H1 (cell line): ENCODE data around the gene MYL2. TPM values are rescaled to one million over a fixed set of nuclear protein-coding genes. Genes with fewer than 3 reads are reported as not detected.

ENCODE experiments used
- CTCF ChIA-PET: fragments of 300-600 bp; sonication (Branson Sonifier 250); formaldehyde crosslinking; loops from one replicate; lab custom pipeline; 2021; ENCODE audit not compliant: partially characterized antibody; lab: Charles Lee
- POLR2A ChIA-PET: fragments of 300-600 bp; sonication (Branson Sonifier 250); formaldehyde crosslinking; loops from one replicate; lab custom pipeline; 2021; ENCODE audit warnings: inconsistent platforms; ENCODE audit not compliant: partially characterized antibody; lab: Charles Lee
- DNase-seq, 2 experiments: peaks; one replicate each; pipeline versions ENCODE4 v3.0.0 to v3.0.0-alpha.2; 2010 to 2022; ENCODE audit warnings: low spot score in 2 of 2, low read depth in 1 of 2, mixed read lengths in 1 of 2
- FAIRE-seq: peaks from 2 replicates; lab custom pipeline; 2011; peaks lifted over from hg19 to GRCh38; lab: Jason Lieb, UNC
- H2AFZ ChIP-seq: 2 replicates; pipeline ENCODE4 v1.8.1; 2012; ENCODE audit warnings: low read length, inconsistent platforms
- H2AK5ac ChIP-seq: 2 replicates; pipeline ENCODE4 v1.6.1; 2013; ENCODE audit warnings: low read depth, low read length
- H2BK120ac ChIP-seq: replicated peaks from 2 replicates; pipeline ENCODE3; 2013; ENCODE audit warnings: low read depth, low read length, inconsistent platforms
- H2BK12ac ChIP-seq: 2 replicates; pipeline ENCODE4 v1.6.1; 2013; ENCODE audit warnings: low read depth, low read length
- H2BK15ac ChIP-seq: 2 replicates; pipeline ENCODE4 v1.6.1; 2013; ENCODE audit warnings: low read length
- H2BK20ac ChIP-seq: 2 replicates; pipeline ENCODE4 v1.6.1; 2013; ENCODE audit warnings: low read length
- H2BK5ac ChIP-seq: 2 replicates; pipeline ENCODE4 v1.6.1; 2013; ENCODE audit warnings: low read depth, low read length
- H3K14ac ChIP-seq: 2 replicates; pipeline ENCODE4 v1.6.1; 2013; ENCODE audit warnings: inconsistent platforms; ENCODE audit not compliant: insufficient read length
- H3K18ac ChIP-seq: 2 replicates; pipeline ENCODE4 v1.6.1; 2013; ENCODE audit warnings: low read length; ENCODE audit errors: extremely low read depth
- H3K23ac ChIP-seq: 2 replicates; pipeline ENCODE4 v1.6.1; 2013; ENCODE audit warnings: inconsistent platforms; ENCODE audit not compliant: insufficient read length
- H3K23me2 ChIP-seq: 2 replicates; pipeline ENCODE4 v1.6.1; 2013; ENCODE audit warnings: low read depth, low read length
- H3K27ac ChIP-seq: 2 replicates; pipeline ENCODE4 v1.6.1; 2011; ENCODE audit warnings: low read depth, low read length, inconsistent platforms
- H3K27me3 ChIP-seq, 4 experiments: replicated peaks in 1 of 4; 1 replicate in 1 of 4; 2 replicates in 3 of 4; pipeline versions ENCODE4 v1.6.1 to v1.8.1; 2011 to 2013; ENCODE audit warnings: low read length in 3 of 4, mild to moderate bottlenecking in 3 of 4, inconsistent platforms in 2 of 4, mixed read lengths in 2 of 4, moderate library complexity in 1 of 4; ENCODE audit not compliant: control insufficient read depth in 3 of 4, insufficient read depth in 3 of 4; ENCODE audit errors: extremely low read depth in 1 of 4
- H3K36me3 ChIP-seq, 4 experiments: 2 replicates each; pipeline versions ENCODE4 v1.6.1 to v1.8.1; 2011 to 2013; ENCODE audit warnings: mild to moderate bottlenecking in 4 of 4, low read length in 3 of 4, moderate library complexity in 2 of 4, control low read depth in 1 of 4, inconsistent platforms in 1 of 4; ENCODE audit not compliant: insufficient read depth in 4 of 4, control insufficient read depth in 2 of 4
- H3K4ac ChIP-seq: replicated peaks from 2 replicates; pipeline ENCODE3; 2013; ENCODE audit warnings: low read length, low read depth, mixed read lengths, inconsistent platforms; ENCODE audit not compliant: insufficient read length
- H3K4me1 ChIP-seq, 4 experiments: replicated peaks in 1 of 4; 1 replicate in 1 of 4; 2 replicates in 3 of 4; pipeline versions ENCODE4 v1.6.1 to v1.8.1; 2011 to 2013; ENCODE audit warnings: low read length in 3 of 4, inconsistent platforms in 2 of 4, mixed read lengths in 1 of 4; ENCODE audit not compliant: insufficient read depth in 4 of 4, control insufficient read depth in 3 of 4
- H3K4me2 ChIP-seq, 2 experiments: 2 replicates each; pipeline versions ENCODE4 v1.6.1 to v1.8.1; 2011 to 2013; ENCODE audit warnings: low read depth in 2 of 2, low read length in 2 of 2, control low read depth in 1 of 2, inconsistent platforms in 1 of 2, mild to moderate bottlenecking in 1 of 2; ENCODE audit not compliant: insufficient read depth in 1 of 2
- H3K4me3 ChIP-seq, 4 experiments: fragments of 200-600, 300-600 bp in 1 of 4; sonication (generic), shearing (Covaris generic), sonication (Bioruptor Twin) in 1 of 4; 2 replicates each; pipeline versions ENCODE4 v1.5.1 to v1.8.1; 2011 to 2016; ENCODE audit warnings: low read length in 4 of 4, low read depth in 3 of 4, control low read depth in 2 of 4, inconsistent platforms in 2 of 4, mild to moderate bottlenecking in 2 of 4, mixed read lengths in 1 of 4, moderate library complexity in 1 of 4; ENCODE audit not compliant: insufficient read depth in 2 of 4; ENCODE audit errors: extremely low read depth in 1 of 4
- H3K56ac ChIP-seq: replicated peaks from 2 replicates; pipeline ENCODE3; 2013; ENCODE audit warnings: low read depth, mild to moderate bottlenecking, mixed read lengths, low read length, inconsistent platforms; ENCODE audit not compliant: insufficient read length
- H3K79me1 ChIP-seq: 2 replicates; pipeline ENCODE4 v1.6.1; 2013; ENCODE audit warnings: low read depth, low read length, control low read depth
- H3K79me2 ChIP-seq, 2 experiments: 2 replicates each; pipeline versions ENCODE4 v1.6.1 to v1.8.1; 2012 to 2013; ENCODE audit warnings: low read length in 2 of 2, mild to moderate bottlenecking in 2 of 2, inconsistent platforms in 1 of 2; ENCODE audit not compliant: insufficient read depth in 2 of 2, control insufficient read depth in 1 of 2
- H3K9ac ChIP-seq, 4 experiments: replicated peaks in 1 of 4; 1 replicate in 1 of 4; 2 replicates in 3 of 4; pipeline versions ENCODE4 v1.6.1 to v1.8.1; 2011 to 2013; ENCODE audit warnings: low read depth in 3 of 4, low read length in 3 of 4, control low read depth in 2 of 4, mild to moderate bottlenecking in 2 of 4, moderate library complexity in 2 of 4, inconsistent platforms in 1 of 4; ENCODE audit errors: extremely low read depth in 1 of 4
- H3K9me3 ChIP-seq, 2 experiments: 2 replicates each; pipeline versions ENCODE4 v1.6.1 to v1.8.1; 2012 to 2013; ENCODE audit warnings: mild to moderate bottlenecking in 2 of 2, moderate library complexity in 2 of 2, control low read depth in 1 of 2, inconsistent platforms in 1 of 2, low read depth in 1 of 2, low read length in 1 of 2, mixed read lengths in 1 of 2; ENCODE audit not compliant: insufficient read depth in 2 of 2
- H4K20me1 ChIP-seq, 2 experiments: replicated peaks in 1 of 2; 2 replicates each; pipeline versions ENCODE3 to v1.8.1; 2011 to 2013; ENCODE audit warnings: inconsistent platforms in 2 of 2, low read length in 2 of 2, mild to moderate bottlenecking in 1 of 2; ENCODE audit not compliant: insufficient read depth in 2 of 2, control insufficient read depth in 1 of 2
- H4K5ac ChIP-seq: 2 replicates; pipeline ENCODE4 v1.6.1; 2013; ENCODE audit warnings: low read length, low read depth, mixed read lengths, inconsistent platforms; ENCODE audit not compliant: insufficient read length
- H4K8ac ChIP-seq: 2 replicates; pipeline ENCODE4 v1.8.0; 2013; ENCODE audit warnings: mild to moderate bottlenecking, moderate library complexity, low read length, inconsistent platforms; ENCODE audit not compliant: insufficient read depth; ENCODE audit errors: extremely low read depth
- H4K91ac ChIP-seq: replicated peaks from 2 replicates; pipeline ENCODE3; 2013; ENCODE audit warnings: low read length, mixed read lengths, inconsistent platforms; ENCODE audit not compliant: insufficient read length
- BACH1 ChIP-seq: IDR thresholded peaks from 2 replicates; pipeline ENCODE4 v1.6.1; 2012; ENCODE audit warnings: low read length, improper control_type of control experiment
- CBX8 ChIP-seq: fragments of 300-800, 300-1000 bp; sonication (generic); IDR thresholded peaks from 2 replicates; pipeline ENCODE4 v1.7.1; 2016; ENCODE audit warnings: low read depth, low read length, borderline replicate concordance
- CHD1 ChIP-seq: IDR thresholded peaks from 2 replicates; pipeline ENCODE4 v1.6.1; 2012; ENCODE audit warnings: low read depth, low read length, improper control_type of control experiment
- CTBP2 ChIP-seq: IDR thresholded peaks from 2 replicates; pipeline ENCODE4 v1.7.0; 2011; ENCODE audit warnings: borderline replicate concordance, mild to moderate bottlenecking, moderate library complexity, mixed read lengths, low read length; ENCODE audit not compliant: insufficient read depth, insufficient read length
- EGR1 ChIP-seq: IDR thresholded peaks from 2 replicates; pipeline ENCODE4 v1.6.1; 2011; ENCODE audit warnings: low read depth, low read length, borderline replicate concordance
- EP300 ChIP-seq, 2 experiments: IDR thresholded peaks; 1 replicate in 1 of 2; 2 replicates in 1 of 2; pipeline ENCODE4 v1.6.1; 2011 to 2012; ENCODE audit warnings: low read depth in 2 of 2, low read length in 2 of 2, mild to moderate bottlenecking in 2 of 2, borderline replicate concordance in 1 of 2, inconsistent platforms in 1 of 2, moderate library complexity in 1 of 2
- KDM1A ChIP-seq: fragments of 200-600, 300-600 bp; sonication (generic); IDR thresholded peaks from 2 replicates; pipeline ENCODE4 v1.7.1; 2016; ENCODE audit warnings: mild to moderate bottlenecking, low read length, borderline replicate concordance
- KDM4A ChIP-seq: IDR thresholded peaks from one replicate; pipeline ENCODE4 v1.7.1; 2012; ENCODE audit warnings: low read depth, mild to moderate bottlenecking, moderate library complexity, low read length, inconsistent platforms; ENCODE audit not compliant: severe bottlenecking
- MAFK ChIP-seq: IDR thresholded peaks from 2 replicates; pipeline ENCODE4 v1.6.1; 2012; ENCODE audit warnings: low read depth, mild to moderate bottlenecking, improper control_type of control experiment, low read length
- POLR2A ChIP-seq, 2 experiments: IDR thresholded peaks; 1 replicate in 1 of 2; 2 replicates in 1 of 2; pipeline ENCODE4 v1.6.1; 2011; ENCODE audit warnings: low read depth in 2 of 2, low read length in 2 of 2, mild to moderate bottlenecking in 2 of 2; ENCODE audit errors: control extremely low read depth in 1 of 2
- RXRA ChIP-seq: IDR thresholded peaks from 2 replicates; pipeline ENCODE4 v1.6.1; 2011; ENCODE audit warnings: low read depth, mild to moderate bottlenecking, low read length, moderate library complexity; ENCODE audit not compliant: insufficient read depth
- SIRT6 ChIP-seq: IDR thresholded peaks from one replicate; pipeline ENCODE4 v1.7.1; 2012; ENCODE audit warnings: low read length, inconsistent platforms
- SP4 ChIP-seq: IDR thresholded peaks from 2 replicates; pipeline ENCODE4 v1.6.1; 2012; ENCODE audit warnings: low read length, inconsistent platforms
- TAF7 ChIP-seq: optimal IDR thresholded peaks from 2 replicates; pipeline ENCODE3; 2011; ENCODE audit warnings: low read depth, mild to moderate bottlenecking, inconsistent platforms, low read length, moderate library complexity, borderline replicate concordance
- YY1 ChIP-seq: IDR thresholded peaks from 2 replicates; pipeline ENCODE4 v1.6.1; 2011; ENCODE audit warnings: low read depth, mild to moderate bottlenecking, low read length
- WGBS, 2 experiments: shearing (Covaris generic) in 1 of 2; methylation state at CpG; one replicate each; pipeline versions ENCODE4 v1.1.6 to v1.1.7; 2013 to 2015; ENCODE audit warnings: low lambda C conversion rate in 2 of 2, mixed read lengths in 2 of 2, inconsistent platforms in 1 of 2, low coverage in 1 of 2, missing lambda C conversion rate in 1 of 2; ENCODE audit not compliant: insufficient replicate concordance in 2 of 2, insufficient coverage in 1 of 2, insufficient read length in 1 of 2; ENCODE audit errors: extremely low coverage in 1 of 2, missing lambda C conversion rate in 1 of 2; 5-methylcytosine and 5-hydroxymethylcytosine counted together
- polyA plus RNA-seq, 7 experiments: library from polyadenylated mRNA; depleted of rRNA in 3 of 7; stranded (reverse) in 5 of 7; unstranded in 2 of 7; fragments of >200 nt in 5 of 7; fragments of 200-250 nt in 2 of 7; gene quantifications; 1 replicate in 5 of 7; 2 replicates in 1 of 7; 4 replicates in 1 of 7; pipeline versions ENCODE4 v1.2.1 to v1.2.3, GENCODE V29; 2011 to 2013; ENCODE audit warnings: missing spikeins in 2 of 7, mixed read lengths in 2 of 7
- total RNA-seq: library from RNA; stranded (reverse); fragmentation: NEBNext Ultra II Directional; extraction: Animal tissue kit (Norgen Biotek cat#: 25700); gene quantifications from 2 replicates; pipeline ENCODE4 v1.2.1, GENCODE V29; 2021

Gene MYL2
- total and polyA plus RNA-seq, 2 of the 8 experiments (the other 6 are each of a cell fraction or from before 2014, with no cell fraction given) = not detected

DNA sequence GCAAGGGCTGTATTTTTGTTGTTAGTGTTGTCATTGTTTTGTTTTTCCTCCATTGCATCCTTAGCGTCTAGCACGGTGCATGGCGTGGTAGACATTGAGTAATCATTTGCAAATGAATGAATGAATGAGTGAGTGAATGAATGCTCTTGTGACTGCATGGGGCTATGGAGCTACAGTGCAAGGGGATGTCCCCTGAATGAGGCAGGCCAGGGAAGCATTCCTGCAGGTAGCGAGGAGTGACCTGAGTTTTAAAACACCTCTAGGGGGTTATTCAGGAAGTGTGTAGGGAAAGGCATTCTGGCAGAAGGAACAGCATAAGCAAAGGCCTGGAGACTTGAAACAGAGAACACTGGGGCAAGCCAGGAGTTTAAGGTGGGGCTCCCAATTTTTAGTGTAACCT, 16.9 kb downstream of the MYL2 start:
- no peak for DNase-seq
- H3K27ac ChIP-seq = no peak overlapping the region
- no peaks in the 10 kb centered on the region for H3K79me2 ChIP-seq
- no peak overlapping the region for H2BK120ac ChIP-seq
- H3K23ac ChIP-seq = no peak overlapping the region
- ChIA-PET CTCF (interaction anchor here (1.4 kb wide), 1 partner anchor 9 kb away, joined by 5 read pairs; no protein-coding TSS in a partner anchor), POLR2A (no interaction called here)
- no peak overlapping the region for H2AFZ ChIP-seq
- no peaks in the 10 kb centered on the region for H3K4me1 ChIP-seq
- H4K5ac ChIP-seq = no peak overlapping the region
- no peak overlapping the region for H3K4ac ChIP-seq
- FAIRE-seq = no peak
- H3K9ac ChIP-seq = no peak overlapping the region
- no peak overlapping the region for H4K8ac ChIP-seq
- no peak overlapping the region for H3K18ac ChIP-seq
- H3K9me3 ChIP-seq = 0 out of 4 replicates have a peak, but pooled peaks cover 0 to 2% of the 10 kb centered on the region in 2 experiments
- no peak overlapping the region for H3K56ac ChIP-seq
- H3K36me3 ChIP-seq = no peaks in the 10 kb centered on the region
- 91% methylated on average over 4 of the region's 4 CpGs; no CpG with 5 or more reads in 1 of the 2 experiments for WGBS, 2 experiments
- no peak overlapping the region for H2BK5ac ChIP-seq
- H4K91ac ChIP-seq = no peak overlapping the region
- no peak overlapping the region for H2BK20ac ChIP-seq
- H3K4me3 ChIP-seq = no peak overlapping the region
- H2BK12ac ChIP-seq = no peak overlapping the region
- no peak overlapping the region for H2AK5ac ChIP-seq
- no peaks in the 10 kb centered on the region for H4K20me1 ChIP-seq
- H3K4me2 ChIP-seq = no peak overlapping the region
- no peaks in the 10 kb centered on the region for H3K23me2 ChIP-seq
- no peak overlapping the region for H2BK15ac ChIP-seq
- H3K14ac ChIP-seq = no peak overlapping the region
- H3K79me1 ChIP-seq = no peaks in the 10 kb centered on the region
- peaks cover 0 to 2% (median 0%) of the 10 kb centered on the region in 4 experiments; a peak in 1 of 7 replicates for H3K27me3 ChIP-seq
- no peak for TF ChIP-seq RXRA
- TF ChIP-seq CTBP2 = no peak
- TF ChIP-seq KDM4A = no peak
- TF ChIP-seq KDM1A = no peak
- no peak for TF ChIP-seq EP300 (IDR thresholded peaks at IDR 0.05; ENCODE audit: borderline replicate concordance in 1 of 2, low read depth in 2 of 2, low read length in 2 of 2)
- no peak for TF ChIP-seq MAFK
- TF ChIP-seq BACH1 = no peak
- TF ChIP-seq EGR1 = no peak
- no peak for TF ChIP-seq SIRT6
- no peak for TF ChIP-seq CBX8
- TF ChIP-seq YY1 = no peak
- TF ChIP-seq SP4 = no peak
- no peak for TF ChIP-seq POLR2A (IDR thresholded peaks at IDR 0.05; ENCODE audit: control extremely low read depth in 1 of 2, low read depth in 2 of 2, low read length in 2 of 2)
- TF ChIP-seq CHD1 = no peak
- no peak for TF ChIP-seq TAF7
